A549 (cell line): ENCODE data around the gene GGCX.

ENCODE experiments used
- CTCF ChIP-seq: fragments of >200 bp; sonication (Bioruptor Twin); formaldehyde crosslinking; IDR thresholded peaks from 3 replicates; pipeline ENCODE4 v1.5.1; 2016
- ZFP36 ChIP-seq: fragments of 450-650 bp; IDR thresholded peaks from 2 replicates; pipeline ENCODE4 v1.6.1; 2014; ENCODE audit warnings: borderline replicate concordance; ENCODE audit not compliant: partially characterized antibody

DNA sequence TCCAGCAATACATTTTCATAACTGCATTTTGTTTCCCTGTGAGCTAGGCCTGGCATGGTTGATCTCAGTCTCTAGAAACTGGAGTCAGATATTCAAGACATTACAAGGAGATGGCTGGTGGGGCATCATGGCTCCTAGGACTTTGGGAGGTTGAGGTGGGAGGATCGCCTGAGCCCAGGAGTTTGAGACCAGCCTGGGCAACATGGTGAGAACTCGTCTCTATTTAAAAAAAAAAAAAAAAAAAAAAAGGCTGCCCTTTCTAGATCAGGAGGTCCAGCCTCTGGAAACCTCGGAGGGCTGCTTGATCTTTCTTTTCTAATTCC is 15.7 kb upstream of the GGCX start:
- TF ChIP-seq CTCF (no peak), ZFP36 (no peak)
